ENCODE results near the gene BCL2L1.

- no peak for TF ChIP-seq EZH2phosphoT487 (IDR thresholded peaks at IDR 0.05; ENCODE audit: insufficient read depth, low read depth)
- TF ChIP-seq EZH2 (IDR thresholded peaks at IDR 0.05; ENCODE audit: insufficient read depth, poor library complexity, severe bottlenecking), result no peak
Observed at GRCh38 chr20:31693987-31694661, 28.5 kb downstream of the BCL2L1 start.
